GM12872 (cell line): ENCODE data around the gene TTN.

Experiments used
- CTCF ChIP-seq: IDR thresholded peaks from 3 replicates; pipeline ENCODE4 v1.5.1; 2011; ENCODE audit warnings: low read depth, mild to moderate bottlenecking, low read length, moderate library complexity; ENCODE audit not compliant: insufficient read depth

Gene TTN

GRCh38 chr2:178674122-178674521 lies 133.1 kb downstream of the TTN start:
- TF ChIP-seq CTCF = no peak

- no peak for TF ChIP-seq CTCF
These were observed 140.8 kb downstream of the TTN start for GRCh38 chr2:178666458-178666857.

- TF ChIP-seq CTCF = no peak
These were observed 156.7 kb downstream of the TTN start for GRCh38 chr2:178650554-178650953.

- no peak for TF ChIP-seq CTCF
These were observed 162.3 kb downstream of the TTN start for GRCh38 chr2:178644919-178645318.

- TF ChIP-seq CTCF = no peak
These were observed 165.7 kb downstream of the TTN start for GRCh38 chr2:178641498-178641897.

GRCh38 chr2:178635897-178636296 lies 171.3 kb downstream of the TTN start:
- no peak for TF ChIP-seq CTCF

- TF ChIP-seq CTCF = no peak
These were observed 174.5 kb downstream of the TTN start for GRCh38 chr2:178632729-178633128.

GRCh38 chr2:178630581-178630980 lies 176.6 kb downstream of the TTN start:
- TF ChIP-seq CTCF = no peak
